ENCODE data around the gene DPM3. TPM values are rescaled to one million over a fixed set of nuclear protein-coding genes. Genes with fewer than 3 reads are reported as not detected.
"Not testable (repeated sequence)": the region's sequence is repeated elsewhere in the genome, so short reads cannot be mapped to it uniquely, and the experiment has no call there.

DPM3 gene
- total and polyA plus RNA-seq, 11 donors: 46.1 to 216 (median 61.0) TPM

- WGBS, 4 donors: 71 to 78% (median 74%) methylated on average over 4 of the region's 4 CpGs
- H3K36me3 ChIP-seq: no peaks in the 10 kb centered on the region
- H3K9me3 ChIP-seq: no peaks in the 10 kb centered on the region
- peaks cover 0 to 37% (median 23%) of the 10 kb centered on the region in 12 donors for H3K4me1 ChIP-seq
- TF ChIP-seq POLR2A (IDR thresholded peaks at IDR 0.05): no peak
- no peak for TF ChIP-seq CTCF (IDR thresholded peaks at IDR 0.05)
- intact Hi-C loops (cut with DNase I): no loop called here
- DNase-seq (no peak), ATAC-seq (no peak)
- peak overlapping the region in 1 of 12 donors; percentile 40 for H3K27ac ChIP-seq
- peaks cover 0 to 26% (median 0%) of the 10 kb centered on the region in 9 donors for H3K27me3 ChIP-seq
- no peak overlapping the region for H3K4me3 ChIP-seq
Observed at GRCh38 chr1:155123801-155124200, 16.5 kb downstream of the DPM3 start.

GRCh38 chr1:155122308-155122707 lies 18.0 kb downstream of the DPM3 start:
- no peak overlapping the region for H3K4me3 ChIP-seq
- TF ChIP-seq POLR2A (IDR thresholded peaks at IDR 0.05): no peak
- no peak for TF ChIP-seq CTCF (IDR thresholded peaks at IDR 0.05)
- no peaks in the 10 kb centered on the region for H3K36me3 ChIP-seq
- ATAC-seq (no peak), DNase-seq (no peak)
- H3K27me3 ChIP-seq: peaks cover 0 to 11% (median 0%) of the 10 kb centered on the region in 9 donors
- no peak overlapping the region for H3K27ac ChIP-seq
- 86 to 95% (median 91%) methylated on average over 2 of the region's 2 CpGs for WGBS, 4 donors
- intact Hi-C loops (cut with DNase I): no loop called here
- no peaks in the 10 kb centered on the region for H3K9me3 ChIP-seq
- peaks cover 0 to 32% (median 19%) of the 10 kb centered on the region in 12 donors for H3K4me1 ChIP-seq

- 73 to 86% (median 81%) methylated on average over 2 of the region's 2 CpGs for WGBS, 4 donors
- no peak overlapping the region for H3K4me3 ChIP-seq
- peaks cover 0 to 5% (median 0%) of the 10 kb centered on the region in 9 donors for H3K27me3 ChIP-seq
- no peak for DNase-seq
- H3K9me3 ChIP-seq: no peaks in the 10 kb centered on the region
- ATAC-seq: no peak
- intact Hi-C loops (cut with DNase I): no loop called here
- peaks cover 0 to 21% (median 10%) of the 10 kb centered on the region in 12 donors for H3K4me1 ChIP-seq
- TF ChIP-seq POLR2A (IDR thresholded peaks at IDR 0.05): no peak
- TF ChIP-seq CTCF (IDR thresholded peaks at IDR 0.05): no peak
- no peak overlapping the region for H3K27ac ChIP-seq
- no peaks in the 10 kb centered on the region for H3K36me3 ChIP-seq
Observed at GRCh38 chr1:155121249-155121648, 19.1 kb downstream of the DPM3 start.

GRCh38 chr1:155120253-155120652 lies 20.1 kb downstream of the DPM3 start:
- 57 to 65% (median 63%) methylated on average over 6 of the region's 6 CpGs for WGBS, 4 donors
- no peak for DNase-seq
- intact Hi-C loops (cut with DNase I): no loop called here
- Histone ChIP-seq H3K36me3 (no peaks in the 10 kb centered on the region), H3K4me1 (peaks cover 0 to 14% (median 3%) of the 10 kb centered on the region in 12 donors), H3K9me3 (no peaks in the 10 kb centered on the region), H3K27ac (no peak overlapping the region), H3K27me3 (no peaks in the 10 kb centered on the region), H3K4me3 (no peak overlapping the region)
- ATAC-seq: no peak
- no peak for TF ChIP-seq CTCF (IDR thresholded peaks at IDR 0.05)
- no peak for TF ChIP-seq POLR2A (IDR thresholded peaks at IDR 0.05)

- intact Hi-C loops (cut with DNase I); H3K9me3 ChIP-seq; H3K4me1 ChIP-seq; DNase-seq; ATAC-seq; H3K27me3 ChIP-seq; H3K27ac ChIP-seq; H3K36me3 ChIP-seq; H3K4me3 ChIP-seq: not testable (repeated sequence)
- WGBS, 4 donors: 89 to 92% (median 91%) methylated on average over 7 of the region's 7 CpGs
Observed at GRCh38 chr1:155118090-155118489, 22.2 kb downstream of the DPM3 start.
